Measurements from ENCODE around the gene EXOG.

The EXOG gene

DNA sequence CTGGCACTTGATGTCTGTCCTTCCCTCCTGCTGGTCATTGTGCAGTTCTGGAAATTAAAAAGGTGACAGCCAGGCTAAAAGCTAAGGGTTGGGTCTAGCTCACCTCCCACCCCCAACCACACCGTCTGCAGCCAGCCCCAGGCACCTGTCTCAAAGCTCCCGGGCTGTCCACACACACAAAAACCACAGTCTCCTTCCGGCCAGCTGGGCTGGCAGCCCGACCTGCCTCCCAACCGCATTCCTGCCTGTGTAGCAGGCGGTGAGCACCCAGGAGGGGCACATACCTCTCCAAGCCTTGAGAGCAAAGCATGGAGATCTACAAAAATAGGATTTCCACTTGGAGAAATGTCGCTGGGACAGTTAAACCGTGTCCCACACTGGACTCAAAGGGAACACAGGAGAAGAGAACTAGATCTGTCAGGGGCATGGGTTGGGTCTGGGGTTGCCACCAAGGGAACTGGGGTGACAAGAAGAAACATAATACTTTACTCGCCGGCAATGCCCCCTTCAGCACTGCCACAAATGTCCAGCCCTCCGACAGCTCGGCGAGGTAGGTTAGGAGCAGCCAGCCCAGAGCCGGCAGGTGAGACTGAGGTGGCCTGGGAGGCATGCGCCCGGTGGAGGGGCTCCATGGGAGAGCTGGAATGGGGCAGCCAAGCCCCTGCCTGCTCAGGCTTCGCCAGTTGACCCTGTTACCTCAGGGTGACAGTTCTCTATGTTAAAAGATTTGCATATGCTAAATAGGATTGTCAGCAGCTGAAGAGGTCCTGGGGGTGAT is 52.2 kb downstream of the EXOG start:
- Histone ChIP-seq H3K36me3 (ENCODE audit: insufficient read depth, low read length) (no peaks in the 10 kb centered on the region), H3K4me1 (ENCODE audit: insufficient read depth, low read length) (no peaks in the 10 kb centered on the region), H2AFZ (ENCODE audit: low read depth, low read length) (no peak overlapping the region), H3K27me3 (ENCODE audit: insufficient read depth, low read length) (no peaks in the 10 kb centered on the region), H3K9me3 (ENCODE audit: low read length) (peaks cover 2% of the 10 kb centered on the region), H3K4me3 (ENCODE audit: low read length) (no peak overlapping the region)

DNA sequence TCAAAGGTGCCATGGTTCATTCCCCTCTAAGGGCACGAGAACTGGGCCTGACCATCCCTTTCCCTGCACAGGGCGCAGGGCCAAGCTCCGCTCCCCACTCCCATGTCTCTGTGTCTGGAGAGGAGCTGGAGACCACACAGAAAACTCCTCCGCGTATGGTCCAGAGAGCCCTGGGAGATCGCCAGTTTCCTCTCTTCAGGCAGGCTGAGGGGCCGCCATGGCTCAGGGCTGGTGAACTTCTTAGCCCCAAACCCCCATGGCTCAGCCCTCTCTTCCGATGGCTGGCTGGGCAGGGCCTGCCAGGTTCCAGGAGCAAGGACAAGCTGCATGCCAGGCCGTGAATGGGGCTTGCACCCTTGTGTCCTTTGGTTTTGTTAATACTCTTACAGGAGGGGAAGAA is 52.9 kb downstream of the EXOG start:
- no peaks in the 10 kb centered on the region for H3K4me1 ChIP-seq (ENCODE audit: insufficient read depth, low read length)
- no peak overlapping the region for H2AFZ ChIP-seq (ENCODE audit: low read depth, low read length)
- H3K36me3 ChIP-seq (ENCODE audit: insufficient read depth, low read length), result no peaks in the 10 kb centered on the region
- H3K9me3 ChIP-seq (ENCODE audit: low read length), result peaks cover 2% of the 10 kb centered on the region
- no peaks in the 10 kb centered on the region for H3K27me3 ChIP-seq (ENCODE audit: insufficient read depth, low read length)
- H3K4me3 ChIP-seq (ENCODE audit: low read length), result no peak overlapping the region

DNA sequence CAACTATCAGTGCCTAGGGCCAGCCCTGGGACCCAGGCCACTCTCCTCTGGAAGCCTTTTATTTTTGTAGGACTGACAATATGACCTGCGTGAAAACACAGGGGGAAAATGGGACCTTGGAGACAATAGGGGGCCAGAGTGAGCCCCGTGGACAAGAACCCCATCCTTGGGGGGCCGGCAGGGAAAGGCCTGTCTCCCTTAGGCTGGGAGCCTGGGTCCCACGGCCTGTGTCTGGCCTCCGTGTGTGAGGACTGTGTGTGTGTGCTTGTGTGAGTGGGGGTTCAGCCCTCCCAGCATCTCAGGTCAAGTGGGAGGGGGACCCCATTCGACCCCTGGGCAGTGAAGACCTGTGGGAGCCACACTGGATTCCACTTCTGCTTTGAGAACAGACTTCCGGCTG is 53.3 kb downstream of the EXOG start:
- H3K9me3 ChIP-seq (ENCODE audit: low read length), result peaks cover 2% of the 10 kb centered on the region

DNA sequence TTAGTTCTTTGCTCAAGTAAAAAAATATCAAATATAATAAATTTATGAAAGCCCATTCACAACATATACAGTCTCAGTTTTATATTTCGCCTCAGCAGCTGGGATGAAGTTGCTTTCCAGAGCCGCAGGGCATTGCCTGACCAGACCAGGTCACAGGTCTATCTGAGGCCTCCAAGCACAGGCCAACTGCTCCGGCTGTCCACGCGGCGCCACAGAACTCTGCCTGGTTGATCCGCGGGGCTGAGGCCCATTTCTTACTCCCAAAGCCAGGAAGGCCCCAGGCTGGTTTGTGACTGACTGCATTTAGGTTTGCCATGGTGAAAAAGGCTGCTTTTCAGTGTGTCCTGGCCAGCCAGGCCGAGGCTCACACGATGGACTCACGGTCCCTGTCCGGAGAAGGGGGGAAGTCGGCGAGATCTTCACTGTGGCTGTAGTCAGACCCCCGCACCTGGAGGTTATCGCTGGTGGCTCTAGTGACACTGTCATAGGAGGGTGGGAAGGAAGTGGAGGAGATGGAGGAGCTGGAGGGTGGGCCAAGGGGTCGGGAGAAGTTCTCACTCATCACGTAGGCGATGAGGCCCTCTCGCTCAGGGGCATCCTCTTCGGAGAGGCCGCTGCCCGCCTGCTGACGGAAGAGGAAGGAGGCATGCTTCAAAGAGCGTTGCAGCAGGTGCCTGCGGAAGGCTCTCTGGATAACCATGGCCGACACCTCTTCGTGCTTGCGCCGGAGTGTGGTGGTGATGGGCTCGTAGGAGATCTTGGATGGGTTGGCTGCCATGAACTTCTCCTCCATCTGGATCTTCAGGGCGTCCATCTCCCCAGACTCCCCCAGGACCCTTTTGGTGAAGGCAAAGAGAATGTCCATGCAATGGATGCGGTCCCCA is 54.1 kb downstream of the EXOG start:
- no peak overlapping the region for H3K4me3 ChIP-seq (ENCODE audit: low read length)
- H3K4me1 ChIP-seq (ENCODE audit: insufficient read depth, low read length), result no peaks in the 10 kb centered on the region
- peaks cover 2% of the 10 kb centered on the region for H3K9me3 ChIP-seq (ENCODE audit: low read length)

More for the DNA sequence above, 53.3 kb downstream of the EXOG start:
- Histone ChIP-seq H3K27me3 (ENCODE audit: insufficient read depth, low read length) (no peaks in the 10 kb centered on the region), H3K36me3 (ENCODE audit: insufficient read depth, low read length) (no peaks in the 10 kb centered on the region), H3K4me1 (ENCODE audit: insufficient read depth, low read length) (no peaks in the 10 kb centered on the region), H2AFZ (ENCODE audit: low read depth, low read length) (no peak overlapping the region), H3K4me3 (ENCODE audit: low read length) (no peak overlapping the region)

DNA sequence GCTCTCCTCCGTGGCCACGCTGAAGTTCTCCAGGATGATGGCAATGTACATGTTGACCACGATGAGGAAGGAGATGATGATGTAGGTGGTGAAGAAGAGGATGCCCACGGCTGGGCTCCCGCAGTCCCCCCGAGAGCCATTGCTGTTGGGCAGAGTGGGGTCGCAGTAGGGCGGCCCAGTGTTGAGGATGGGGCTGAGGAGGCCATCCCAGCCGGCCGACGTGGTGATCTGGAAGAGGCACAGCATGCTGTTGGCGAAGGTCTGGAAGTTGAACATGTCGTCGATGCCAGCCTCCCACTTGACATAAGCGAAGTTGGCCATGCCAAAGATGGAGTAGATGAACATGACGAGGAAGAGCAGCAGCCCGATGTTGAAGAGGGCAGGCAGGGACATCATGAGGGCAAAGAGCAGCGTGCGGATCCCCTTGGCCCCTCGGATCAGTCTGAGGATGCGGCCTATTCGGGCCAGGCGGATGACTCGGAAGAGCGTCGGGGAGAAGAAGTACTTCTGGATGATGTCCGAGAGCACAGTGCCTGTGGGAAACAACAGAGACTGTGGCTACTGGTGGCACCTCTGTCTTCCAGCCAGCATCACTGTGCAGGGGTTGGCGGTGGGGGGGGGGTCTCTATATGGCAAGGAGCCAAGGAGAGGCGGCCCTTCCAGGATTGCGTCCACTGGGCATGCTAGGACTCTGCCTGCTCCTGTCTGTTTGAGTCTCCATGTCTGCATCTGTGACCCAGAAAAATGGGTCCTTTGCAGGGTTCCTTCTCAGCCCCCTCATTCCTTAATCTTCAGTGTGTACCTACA is 55.1 kb downstream of the EXOG start:
- H2AFZ ChIP-seq (ENCODE audit: low read depth, low read length), result no peak overlapping the region
- H3K4me3 ChIP-seq (ENCODE audit: low read length), result no peak overlapping the region
- peaks cover 2% of the 10 kb centered on the region for H3K9me3 ChIP-seq (ENCODE audit: low read length)
- no peaks in the 10 kb centered on the region for H3K36me3 ChIP-seq (ENCODE audit: insufficient read depth, low read length)
- H3K27me3 ChIP-seq (ENCODE audit: insufficient read depth, low read length), result no peaks in the 10 kb centered on the region
- H3K4me1 ChIP-seq (ENCODE audit: insufficient read depth, low read length), result no peaks in the 10 kb centered on the region

More for the DNA sequence above, 54.1 kb downstream of the EXOG start:
- Histone ChIP-seq H3K27me3 (ENCODE audit: insufficient read depth, low read length) (no peaks in the 10 kb centered on the region), H3K36me3 (ENCODE audit: insufficient read depth, low read length) (no peaks in the 10 kb centered on the region), H2AFZ (ENCODE audit: low read depth, low read length) (no peak overlapping the region)

DNA sequence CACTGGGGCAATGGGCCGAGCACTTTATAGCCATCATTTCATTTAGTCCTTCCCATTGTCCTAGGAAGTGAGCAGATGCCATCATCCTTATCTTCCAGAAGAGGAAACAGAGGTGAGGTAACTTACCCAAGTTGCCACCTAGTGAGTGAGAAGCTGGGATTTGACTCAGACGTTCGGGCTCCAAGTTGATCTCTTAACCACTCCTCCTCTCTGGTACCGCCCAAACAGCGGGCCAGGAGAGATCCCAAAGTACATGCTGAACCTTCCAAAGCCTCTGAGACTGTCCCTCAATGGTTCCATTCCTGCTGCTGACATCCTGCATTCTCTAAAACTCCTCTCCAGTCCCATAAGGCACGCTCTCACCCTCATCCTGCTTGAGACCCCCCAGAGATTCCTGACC is 56.2 kb downstream of the EXOG start:
- H2AFZ ChIP-seq (ENCODE audit: low read depth, low read length), result no peak overlapping the region
- no peaks in the 10 kb centered on the region for H3K27me3 ChIP-seq (ENCODE audit: insufficient read depth, low read length)
- H3K4me3 ChIP-seq (ENCODE audit: low read length), result no peak overlapping the region
- H3K36me3 ChIP-seq (ENCODE audit: insufficient read depth, low read length), result no peaks in the 10 kb centered on the region
- no peaks in the 10 kb centered on the region for H3K4me1 ChIP-seq (ENCODE audit: insufficient read depth, low read length)
- peaks cover 2% of the 10 kb centered on the region for H3K9me3 ChIP-seq (ENCODE audit: low read length)

DNA sequence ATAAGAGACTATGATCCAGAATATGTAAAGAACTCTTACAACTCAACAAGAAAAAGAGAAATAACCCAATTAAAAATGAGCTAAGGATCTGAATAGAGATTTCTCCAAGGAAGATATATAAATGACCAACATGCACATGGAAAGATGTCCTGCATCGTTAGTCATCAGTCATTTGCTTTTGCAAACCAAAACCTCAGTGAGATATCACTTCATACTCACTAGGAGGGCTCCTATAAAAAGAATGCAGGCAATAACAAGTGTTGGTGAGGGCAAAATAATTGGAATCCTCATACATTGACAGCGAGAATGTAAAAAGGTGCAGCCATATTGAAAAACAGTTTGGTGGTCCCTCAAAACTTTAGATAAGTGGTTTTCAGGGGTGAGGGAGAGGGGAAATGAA is 56.9 kb downstream of the EXOG start:
- H3K36me3 ChIP-seq (ENCODE audit: insufficient read depth, low read length), result no peaks in the 10 kb centered on the region
- no peak overlapping the region for H2AFZ ChIP-seq (ENCODE audit: low read depth, low read length)

DNA sequence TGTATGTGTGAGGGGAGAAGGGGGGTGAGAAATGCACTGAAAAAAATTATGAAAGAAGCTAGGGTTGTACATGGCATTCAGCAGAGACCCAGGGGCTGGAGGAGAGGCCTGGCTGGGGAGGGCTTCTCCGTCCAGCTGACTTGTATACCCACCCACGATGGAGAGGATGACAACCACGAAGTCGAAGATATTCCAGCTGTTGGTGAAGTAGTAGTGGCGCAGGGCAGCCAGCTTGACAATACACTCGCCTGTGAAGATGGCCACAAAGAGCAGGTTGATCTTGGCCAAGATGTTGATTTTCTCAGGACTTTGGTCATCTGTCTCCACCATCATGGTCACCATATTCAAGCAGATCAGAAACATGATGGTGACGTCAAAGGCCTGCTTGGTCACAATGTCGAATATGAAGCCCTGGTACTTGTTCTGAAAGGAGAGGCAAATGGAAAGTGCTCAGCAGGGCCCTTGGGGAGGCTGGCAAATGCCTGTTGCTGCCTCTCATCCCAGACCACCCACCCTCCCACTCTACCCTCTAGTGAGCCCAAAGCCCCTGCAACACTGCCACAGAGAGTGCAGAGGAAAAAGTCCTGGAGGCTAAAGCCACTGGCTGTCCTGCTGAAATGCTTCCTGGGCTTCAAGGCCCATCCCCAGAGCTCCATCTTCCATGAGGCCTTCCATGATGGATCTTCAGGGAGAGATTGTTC is 58.1 kb downstream of the EXOG start:
- no peaks in the 10 kb centered on the region for H3K36me3 ChIP-seq (ENCODE audit: insufficient read depth, low read length)
- H3K4me3 ChIP-seq (ENCODE audit: low read length), result no peak overlapping the region

More for the DNA sequence above, 56.9 kb downstream of the EXOG start:
- no peak overlapping the region for H3K4me3 ChIP-seq (ENCODE audit: low read length)
- peaks cover 2% of the 10 kb centered on the region for H3K9me3 ChIP-seq (ENCODE audit: low read length)
- H3K27me3 ChIP-seq (ENCODE audit: insufficient read depth, low read length), result no peaks in the 10 kb centered on the region
- no peaks in the 10 kb centered on the region for H3K4me1 ChIP-seq (ENCODE audit: insufficient read depth, low read length)

DNA sequence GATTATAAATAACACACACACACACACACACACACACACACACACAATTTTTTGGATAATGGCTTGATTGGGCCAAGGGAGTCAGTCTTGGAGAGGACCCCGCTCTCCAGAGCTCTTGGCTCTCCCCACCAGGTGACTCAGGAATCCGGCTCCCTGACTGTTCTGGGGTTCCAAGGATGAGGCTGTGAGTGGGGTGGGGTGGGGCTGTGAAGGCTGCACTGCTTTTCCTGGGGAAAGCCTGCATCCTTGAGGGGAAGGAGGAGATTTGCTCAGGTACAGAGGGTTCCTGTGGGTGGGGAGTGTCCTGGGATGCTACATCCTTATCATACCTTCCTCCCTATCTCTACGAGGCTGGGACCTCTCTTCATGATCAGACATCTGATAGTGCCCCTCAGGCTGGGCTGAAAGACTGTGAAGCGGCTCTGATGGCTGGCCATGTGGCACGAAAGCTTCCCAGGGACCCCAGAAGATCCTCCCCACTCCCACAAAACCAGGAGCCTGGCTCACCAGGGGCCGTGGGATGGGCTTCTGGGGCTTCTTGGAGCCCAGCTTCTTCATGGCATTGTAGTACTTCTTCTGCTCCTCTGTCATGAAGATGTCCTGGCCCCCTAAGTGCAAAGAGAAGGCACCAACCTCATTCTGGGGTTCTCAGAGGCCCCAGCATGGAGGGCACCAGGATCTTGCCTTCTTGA is 59.2 kb downstream of the EXOG start:
- H2AFZ ChIP-seq (ENCODE audit: low read depth, low read length), result no peak overlapping the region
- no peaks in the 10 kb centered on the region for H3K36me3 ChIP-seq (ENCODE audit: insufficient read depth, low read length)
- no peak overlapping the region for H3K4me3 ChIP-seq (ENCODE audit: low read length)
- no peaks in the 10 kb centered on the region for H3K4me1 ChIP-seq (ENCODE audit: insufficient read depth, low read length)
- no peaks in the 10 kb centered on the region for H3K27me3 ChIP-seq (ENCODE audit: insufficient read depth, low read length)
- peaks cover 2% of the 10 kb centered on the region for H3K9me3 ChIP-seq (ENCODE audit: low read length)

More for the DNA sequence above, 58.1 kb downstream of the EXOG start:
- no peak overlapping the region for H2AFZ ChIP-seq (ENCODE audit: low read depth, low read length)
- peaks cover 2% of the 10 kb centered on the region for H3K9me3 ChIP-seq (ENCODE audit: low read length)
- no peaks in the 10 kb centered on the region for H3K4me1 ChIP-seq (ENCODE audit: insufficient read depth, low read length)
- H3K27me3 ChIP-seq (ENCODE audit: insufficient read depth, low read length), result no peaks in the 10 kb centered on the region

DNA sequence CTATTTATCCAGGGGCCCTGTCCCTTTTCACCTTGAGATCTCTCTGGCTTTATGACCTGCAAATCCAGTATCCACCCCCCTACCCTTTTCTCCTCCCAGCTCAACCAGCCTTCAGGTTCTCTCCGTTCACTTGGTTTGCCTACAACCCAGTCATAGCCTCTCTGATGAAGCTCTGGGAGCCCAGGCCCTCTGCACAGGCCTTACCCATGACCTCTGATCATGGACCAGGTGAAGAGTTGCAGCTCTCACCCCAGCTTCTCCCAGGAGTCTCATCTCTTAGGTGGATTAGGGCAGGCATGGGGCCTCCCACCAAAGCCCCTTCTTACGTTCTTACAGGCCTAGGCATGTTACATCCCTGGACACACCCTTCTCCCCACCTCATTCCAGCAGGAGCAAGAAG is 59.8 kb downstream of the EXOG start:
- no peak overlapping the region for H3K4me3 ChIP-seq (ENCODE audit: low read length)
- H3K36me3 ChIP-seq (ENCODE audit: insufficient read depth, low read length), result no peaks in the 10 kb centered on the region
- H2AFZ ChIP-seq (ENCODE audit: low read depth, low read length), result no peak overlapping the region
- H3K27me3 ChIP-seq (ENCODE audit: insufficient read depth, low read length), result no peaks in the 10 kb centered on the region
- no peaks in the 10 kb centered on the region for H3K9me3 ChIP-seq (ENCODE audit: low read length)
- H3K4me1 ChIP-seq (ENCODE audit: insufficient read depth, low read length), result no peaks in the 10 kb centered on the region

DNA sequence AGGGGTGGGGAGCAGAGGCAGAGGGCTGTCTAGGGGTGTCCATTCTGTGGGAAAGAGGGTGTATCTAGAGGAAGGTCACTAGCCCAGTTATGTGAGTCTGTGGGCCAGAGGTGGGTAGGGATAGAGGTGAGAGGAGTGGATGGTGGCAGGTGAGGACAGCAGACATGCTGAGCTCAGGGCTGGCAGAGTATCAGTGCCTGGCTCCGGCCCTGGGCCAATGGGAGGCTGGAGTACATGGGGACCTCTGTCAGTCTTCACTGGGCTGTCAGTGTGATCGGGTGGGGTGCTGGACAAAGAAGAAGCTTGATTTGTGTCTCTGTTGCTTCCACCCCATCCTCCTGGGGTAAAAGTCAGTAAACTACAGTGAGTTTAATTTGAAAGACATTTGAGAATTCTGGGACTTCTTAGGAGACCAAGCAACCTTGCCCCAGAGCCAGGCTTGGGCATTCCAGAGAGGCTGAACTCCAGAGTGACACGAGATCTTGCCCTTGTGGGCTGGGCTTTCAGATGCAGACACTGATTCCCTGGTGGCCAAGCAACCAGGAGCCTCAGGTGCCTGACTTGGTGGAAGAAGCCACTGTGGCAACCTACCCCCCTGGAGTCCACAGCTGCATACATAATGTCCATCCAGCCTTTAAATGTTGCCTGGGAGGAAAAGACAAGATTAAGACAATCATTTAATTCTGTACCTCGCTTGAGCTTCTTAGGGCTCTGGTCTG is 60.7 kb downstream of the EXOG start:
- no peaks in the 10 kb centered on the region for H3K27me3 ChIP-seq (ENCODE audit: insufficient read depth, low read length)
- no peak overlapping the region for H3K4me3 ChIP-seq (ENCODE audit: low read length)
- no peaks in the 10 kb centered on the region for H3K36me3 ChIP-seq (ENCODE audit: insufficient read depth, low read length)
- H3K4me1 ChIP-seq (ENCODE audit: insufficient read depth, low read length), result no peaks in the 10 kb centered on the region
- H2AFZ ChIP-seq (ENCODE audit: low read depth, low read length), result no peak overlapping the region
- H3K9me3 ChIP-seq (ENCODE audit: low read length), result no peaks in the 10 kb centered on the region
